Glutamatergic neuron (in vitro differentiated cells): ENCODE measurements around the gene SERPINA3. TPM values are rescaled to one million over a fixed set of nuclear protein-coding genes. Genes with fewer than 3 reads are reported as not detected.

Experiments used
- DNase-seq: peaks from one replicate; pipeline ENCODE4 v3.0.0; 2022
- H3K27ac Mint-ChIP-seq: one replicate; pipeline ENCODE4 v1.8.0; 2020; ENCODE audit warnings: mild to moderate bottlenecking, mixed read lengths, inconsistent platforms; ENCODE audit not compliant: unreplicated experiment
- H3K27me3 Mint-ChIP-seq: one replicate; pipeline ENCODE4 v1.8.0; 2020; ENCODE audit warnings: mild to moderate bottlenecking, moderate library complexity, mixed read lengths, inconsistent platforms; ENCODE audit not compliant: unreplicated experiment
- H3K36me3 Mint-ChIP-seq: one replicate; pipeline ENCODE4 v1.8.0; 2020; ENCODE audit warnings: mild to moderate bottlenecking, mixed read lengths, inconsistent platforms; ENCODE audit not compliant: unreplicated experiment
- H3K4me1 Mint-ChIP-seq: one replicate; pipeline ENCODE4 v1.8.0; 2020; ENCODE audit warnings: mild to moderate bottlenecking, low read depth, mixed read lengths, inconsistent platforms; ENCODE audit not compliant: unreplicated experiment
- H3K4me3 Mint-ChIP-seq: one replicate; pipeline ENCODE4 v1.8.0; 2020; ENCODE audit warnings: mild to moderate bottlenecking, mixed read lengths, inconsistent platforms; ENCODE audit not compliant: unreplicated experiment
- H3K9me3 Mint-ChIP-seq: one replicate; pipeline ENCODE4 v1.8.0; 2020; ENCODE audit warnings: mild to moderate bottlenecking, moderate library complexity, mixed read lengths, inconsistent platforms; ENCODE audit not compliant: unreplicated experiment
- total RNA-seq: library from RNA; stranded (reverse); fragmentation: NEBNext Ultra II Directional; extraction: Animal tissue kit (Norgen Biotek cat#: 25700); gene quantifications from one replicate; pipeline ENCODE4 v1.2.1, GENCODE V29; 2021; ENCODE audit not compliant: unreplicated experiment
- TF ChIP-seq, protein P1 (sequence below): fragments of 200-600 bp; sonication (generic); IDR thresholded peaks from one replicate; pipeline ENCODE4 v1.5.0; 2021; ENCODE audit not compliant: partially characterized antibody, unreplicated experiment

SERPINA3 gene
- total RNA-seq, 1 donor from 2014 or later, result not detected

DNA sequence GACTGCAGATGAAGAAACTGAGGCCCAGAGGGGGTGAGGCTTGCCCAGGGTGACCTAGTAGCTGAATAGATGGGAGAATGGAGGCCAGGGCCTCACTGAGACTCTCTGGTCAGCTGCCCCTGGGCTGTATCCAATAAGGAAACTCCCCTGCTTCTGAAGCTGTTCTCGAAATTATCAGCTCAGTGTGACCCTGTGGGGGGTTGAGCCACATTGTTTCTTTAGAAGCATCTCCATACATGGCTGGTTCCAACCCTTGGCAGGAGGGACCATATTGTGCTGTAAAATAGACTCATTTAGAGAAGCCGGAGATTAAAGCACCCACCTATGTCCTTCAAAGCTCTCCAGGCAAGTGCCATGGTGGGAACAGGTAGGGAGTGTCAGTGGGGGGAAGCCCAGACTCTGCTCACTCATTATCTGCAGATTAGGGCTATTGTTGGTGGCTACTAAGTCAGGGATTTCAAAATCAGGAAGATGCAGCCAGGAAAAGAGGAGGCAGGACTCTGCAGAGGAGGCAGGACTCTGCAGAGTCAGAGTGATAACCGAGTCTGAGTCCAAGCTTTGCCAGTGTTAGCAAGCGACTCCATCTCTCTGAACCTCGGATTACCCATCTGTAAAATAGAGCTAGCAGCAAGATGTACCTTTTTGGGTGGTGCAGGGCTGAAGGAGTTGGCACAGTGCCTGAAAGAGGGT is 27.5 kb upstream of the SERPINA3 start:
- Mint-ChIP-seq H3K27me3 (peaks cover 4% of the 10 kb centered on the region), H3K36me3 (peaks cover 8% of the 10 kb centered on the region), H3K4me3 (no peak overlapping the region), H3K9me3 (peaks cover 2% of the 10 kb centered on the region), H3K4me1 (no peaks in the 10 kb centered on the region), H3K27ac (no peak overlapping the region)
- TF ChIP-seq, protein P1, sequence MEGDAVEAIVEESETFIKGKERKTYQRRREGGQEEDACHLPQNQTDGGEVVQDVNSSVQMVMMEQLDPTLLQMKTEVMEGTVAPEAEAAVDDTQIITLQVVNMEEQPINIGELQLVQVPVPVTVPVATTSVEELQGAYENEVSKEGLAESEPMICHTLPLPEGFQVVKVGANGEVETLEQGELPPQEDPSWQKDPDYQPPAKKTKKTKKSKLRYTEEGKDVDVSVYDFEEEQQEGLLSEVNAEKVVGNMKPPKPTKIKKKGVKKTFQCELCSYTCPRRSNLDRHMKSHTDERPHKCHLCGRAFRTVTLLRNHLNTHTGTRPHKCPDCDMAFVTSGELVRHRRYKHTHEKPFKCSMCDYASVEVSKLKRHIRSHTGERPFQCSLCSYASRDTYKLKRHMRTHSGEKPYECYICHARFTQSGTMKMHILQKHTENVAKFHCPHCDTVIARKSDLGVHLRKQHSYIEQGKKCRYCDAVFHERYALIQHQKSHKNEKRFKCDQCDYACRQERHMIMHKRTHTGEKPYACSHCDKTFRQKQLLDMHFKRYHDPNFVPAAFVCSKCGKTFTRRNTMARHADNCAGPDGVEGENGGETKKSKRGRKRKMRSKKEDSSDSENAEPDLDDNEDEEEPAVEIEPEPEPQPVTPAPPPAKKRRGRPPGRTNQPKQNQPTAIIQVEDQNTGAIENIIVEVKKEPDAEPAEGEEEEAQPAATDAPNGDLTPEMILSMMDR, result no peak
- DNase-seq, result peak; percentile 0

- Mint-ChIP-seq H3K27me3 (peaks cover 6% of the 10 kb centered on the region), H3K9me3 (peaks cover 3% of the 10 kb centered on the region), H3K4me3 (no peak overlapping the region), H3K27ac (no peak overlapping the region), H3K4me1 (no peaks in the 10 kb centered on the region), H3K36me3 (peaks cover 17% of the 10 kb centered on the region)
- peak; percentile 1 for DNase-seq
- TF ChIP-seq, protein P1, result no peak
These were observed 25.6 kb upstream of the SERPINA3 start for GRCh38 chr14:94586635-94587034.

GRCh38 chr14:94588311-94588710 is 23.9 kb upstream of the SERPINA3 start:
- no peak overlapping the region for H3K27ac Mint-ChIP-seq
- peaks cover 6% of the 10 kb centered on the region for H3K27me3 Mint-ChIP-seq
- TF ChIP-seq, protein P1, result no peak
- H3K36me3 Mint-ChIP-seq, result peaks cover 20% of the 10 kb centered on the region
- peaks cover 3% of the 10 kb centered on the region for H3K9me3 Mint-ChIP-seq
- DNase-seq, result no peak
- no peaks in the 10 kb centered on the region for H3K4me1 Mint-ChIP-seq
- H3K4me3 Mint-ChIP-seq, result no peak overlapping the region

DNA sequence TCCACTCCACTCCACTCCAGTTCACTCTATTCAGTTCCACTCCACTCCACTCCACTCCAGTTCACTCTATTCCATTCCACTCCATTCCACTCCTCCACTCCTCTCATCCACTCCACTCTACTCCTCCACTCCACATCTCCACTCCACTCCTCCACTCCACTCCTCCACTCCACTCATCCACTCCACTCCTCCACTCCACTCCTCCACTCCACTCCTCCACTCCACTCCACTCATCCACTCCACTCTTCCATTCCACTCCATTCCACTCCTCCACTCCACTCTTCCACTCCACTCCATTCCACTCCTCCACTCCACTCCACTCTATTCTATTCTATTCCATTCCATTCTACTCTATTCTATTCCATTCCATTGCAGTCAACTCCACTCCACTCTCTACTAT is 21.1 kb upstream of the SERPINA3 start:
- DNase-seq, result no peak
- Mint-ChIP-seq H3K27me3 (peaks cover 5% of the 10 kb centered on the region), H3K27ac (no peak overlapping the region), H3K4me3 (no peak overlapping the region), H3K9me3 (peaks cover 3% of the 10 kb centered on the region), H3K4me1 (no peaks in the 10 kb centered on the region), H3K36me3 (peaks cover 16% of the 10 kb centered on the region)
- TF ChIP-seq, protein P1, result no peak

DNA sequence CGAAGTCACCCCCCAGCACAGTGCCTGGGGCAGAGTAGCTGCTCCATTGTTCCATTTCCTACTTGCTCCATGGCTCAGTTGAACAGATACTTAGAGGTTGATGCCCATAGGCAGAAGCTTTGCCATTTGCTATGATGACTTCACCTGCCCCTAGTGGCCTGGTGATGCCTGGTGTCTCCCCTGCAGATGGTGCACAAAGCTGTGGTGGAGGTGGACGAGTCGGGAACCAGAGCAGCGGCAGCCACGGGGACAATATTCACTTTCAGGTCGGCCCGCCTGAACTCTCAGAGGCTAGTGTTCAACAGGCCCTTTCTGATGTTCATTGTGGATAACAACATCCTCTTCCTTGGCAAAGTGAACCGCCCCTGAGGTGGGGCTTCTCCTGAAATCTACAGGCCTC is 20.3 kb upstream of the SERPINA3 start:
- no peak overlapping the region for H3K27ac Mint-ChIP-seq
- no peaks in the 10 kb centered on the region for H3K4me1 Mint-ChIP-seq
- TF ChIP-seq, protein P1, result no peak
- H3K4me3 Mint-ChIP-seq, result no peak overlapping the region
- H3K27me3 Mint-ChIP-seq, result peaks cover 3% of the 10 kb centered on the region
- H3K9me3 Mint-ChIP-seq, result peaks cover 3% of the 10 kb centered on the region
- peaks cover 12% of the 10 kb centered on the region for H3K36me3 Mint-ChIP-seq
- peak; percentile 6 for DNase-seq
